Liver (tissue), 9 donors: ENCODE measurements around the gene MGAT1. TPM values are rescaled to one million over a fixed set of nuclear protein-coding genes. Genes with fewer than 3 reads are reported as not detected.

Experiments
- DNase-seq: peaks from one replicate; pipeline ENCODE4 v3.0.0-alpha.2; 2017; ENCODE audit warnings: low spot score
- H3K27ac ChIP-seq, 2 donors: one replicate each; pipeline ENCODE4 v1.7.0; 2013; ENCODE audit warnings: inconsistent platforms in 2 of 2, low read length in 2 of 2, control low read depth in 1 of 2, low read depth in 1 of 2, mild to moderate bottlenecking in 1 of 2
- H3K27me3 ChIP-seq, 4 donors: one replicate each; pipeline versions ENCODE4 v1.6.1 to v1.7.0; 2013; ENCODE audit warnings: low read length in 3 of 4, inconsistent platforms in 1 of 4, mild to moderate bottlenecking in 1 of 4, moderate library complexity in 1 of 4; ENCODE audit not compliant: control insufficient read depth in 4 of 4, insufficient read depth in 4 of 4
- H3K36me3 ChIP-seq, 4 donors: one replicate each; pipeline versions ENCODE4 v1.6.1 to v1.7.0; 2013; ENCODE audit warnings: low read length in 3 of 4, mild to moderate bottlenecking in 3 of 4, low read depth in 1 of 4, moderate library complexity in 1 of 4; ENCODE audit not compliant: control insufficient read depth in 4 of 4, insufficient read depth in 3 of 4
- H3K4me1 ChIP-seq, 4 donors: one replicate each; pipeline versions ENCODE4 v1.6.1 to v1.7.0; 2013; ENCODE audit warnings: low read length in 3 of 4, mild to moderate bottlenecking in 3 of 4, moderate library complexity in 1 of 4; ENCODE audit not compliant: control insufficient read depth in 4 of 4, insufficient read depth in 4 of 4
- H3K4me3 ChIP-seq, 3 donors: one replicate each; pipeline versions ENCODE4 v1.6.1 to v1.7.0; 2013; ENCODE audit warnings: low read length in 3 of 3, control low read depth in 1 of 3, low read depth in 1 of 3, mild to moderate bottlenecking in 1 of 3
- H3K9ac ChIP-seq, 2 donors: one replicate each; pipeline ENCODE4 v1.7.0; 2013; ENCODE audit warnings: low read length in 2 of 2, mild to moderate bottlenecking in 2 of 2, moderate library complexity in 2 of 2, control low read depth in 1 of 2, low read depth in 1 of 2
- H3K9me3 ChIP-seq, 4 donors: one replicate each; pipeline versions ENCODE4 v1.6.1 to v1.7.0; 2013; ENCODE audit warnings: low read length in 3 of 4; ENCODE audit not compliant: control insufficient read depth in 4 of 4
- FOXA2 ChIP-seq: IDR thresholded peaks from 2 replicates; pipeline ENCODE4 v1.6.1; 2016; ENCODE audit warnings: antibody characterized with exemption
- GABPA ChIP-seq, 2 donors: IDR thresholded peaks in 1 of 2; conservative IDR thresholded peaks in 1 of 2; 2 replicates each; pipeline ENCODE4 v1.6.1; 2016; ENCODE audit warnings: antibody characterized with exemption in 2 of 2, mild to moderate bottlenecking in 1 of 2, moderate library complexity in 1 of 2
- JUND ChIP-seq, 2 donors: IDR thresholded peaks; 2 replicates each; pipeline ENCODE4 v1.6.1; 2016; ENCODE audit warnings: antibody characterized with exemption in 2 of 2
- MAX ChIP-seq: IDR thresholded peaks from 2 replicates; pipeline ENCODE4 v1.6.1; 2016; ENCODE audit warnings: antibody characterized with exemption
- NR2F2 ChIP-seq: IDR thresholded peaks from 2 replicates; pipeline ENCODE4 v1.6.1; 2016; ENCODE audit warnings: antibody characterized with exemption
- RAD21 ChIP-seq, 2 donors: IDR thresholded peaks; 2 replicates each; pipeline ENCODE4 v1.6.1; 2016; ENCODE audit warnings: antibody characterized with exemption in 2 of 2, mild to moderate bottlenecking in 2 of 2
- SP1 ChIP-seq: IDR thresholded peaks from 2 replicates; pipeline ENCODE4 v1.6.1; 2018; ENCODE audit warnings: antibody characterized with exemption, mild to moderate bottlenecking
- TAF1 ChIP-seq: conservative IDR thresholded peaks from 2 replicates; pipeline ENCODE4 v1.6.1; 2016; ENCODE audit warnings: antibody characterized with exemption, mild to moderate bottlenecking
- ZBTB33 ChIP-seq: IDR thresholded peaks from 2 replicates; pipeline ENCODE4 v1.6.1; 2016; ENCODE audit warnings: antibody characterized with exemption
- WGBS: extraction: QIAGEN DNeasy Blood & Tissue Kit; methylation state at CpG from one replicate; pipeline ENCODE4 v1.1.7; 2013; 5-methylcytosine and 5-hydroxymethylcytosine counted together
- polyA plus RNA-seq, 2 donors: library from polyadenylated mRNA; stranded (reverse) in 1 of 2; unstranded in 1 of 2; fragments of 200-250 nt in 1 of 2; fragments of >200 nt in 1 of 2; fragmentation: Nextera tagmentation in 1 of 2; extraction: Ambion mirVana in 1 of 2; gene quantifications; one replicate each; pipeline versions ENCODE4 v1.2.1 to v1.2.3, GENCODE V29; 2013 to 2015
- total RNA-seq, 2 donors: library from RNA; depleted of rRNA; stranded (reverse); fragments of >200 nt; gene quantifications; one replicate each; pipeline ENCODE4 v1.2.3, GENCODE V29; 2014
- TF ChIP-seq, protein P1 (sequence below): IDR thresholded peaks from 2 replicates; pipeline ENCODE4 v1.6.1; 2016; ENCODE audit warnings: antibody characterized with exemption
- donor health status: healthy.
- donor health status: healthy.
- donor health status: healthy.
- donor health status: healthy.
- donor health status: healthy.

MGAT1 gene
- total and polyA plus RNA-seq, 4 donors: 73.0 to 125 (median 97.7) TPM

DNA sequence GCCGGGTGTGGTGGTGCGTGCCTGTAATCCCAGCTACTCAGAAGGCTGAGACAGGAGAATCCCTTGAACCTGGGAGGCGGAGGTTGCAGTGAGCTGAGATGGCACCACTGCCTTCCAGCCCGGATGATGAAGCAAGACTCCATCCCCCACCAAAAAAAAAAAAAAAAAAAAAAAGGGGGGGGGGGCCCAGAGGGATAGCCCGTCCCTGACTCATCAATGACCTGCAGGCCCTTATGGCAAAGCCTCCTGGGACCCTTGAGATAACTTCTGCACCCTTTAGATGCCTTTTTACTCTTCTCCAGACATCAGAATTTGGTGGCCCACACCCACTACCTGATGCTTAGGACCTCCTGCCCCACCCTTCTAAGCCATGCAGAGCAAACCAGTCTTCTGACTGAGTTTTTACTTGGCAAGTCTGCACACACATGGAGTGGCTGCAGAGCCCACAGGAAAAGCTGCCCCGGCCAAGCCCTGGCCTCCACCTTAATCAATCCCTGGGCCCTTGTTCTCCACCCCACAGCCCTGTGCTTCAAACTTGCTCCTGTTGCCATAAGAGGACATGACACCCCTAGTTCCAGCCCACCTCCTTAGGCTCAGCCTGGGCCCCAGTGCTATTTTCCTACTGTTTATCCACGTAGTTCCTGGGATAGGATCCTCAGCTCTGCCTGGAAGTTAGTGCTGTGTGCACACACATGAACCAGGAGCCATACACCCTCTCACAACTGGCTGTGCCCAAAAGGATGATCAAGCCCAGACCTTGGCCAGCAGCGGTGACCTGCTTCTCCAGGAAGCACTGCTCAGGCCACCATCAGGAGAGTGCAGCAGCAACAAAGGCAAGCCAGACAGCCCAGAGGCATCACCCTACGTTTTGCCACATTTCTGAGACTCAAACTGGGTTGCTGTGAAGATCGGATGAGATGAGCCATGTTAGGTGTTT, 5.1 kb downstream of the MGAT1 start:
- WGBS: 87% methylated on average over 10 of the region's 10 CpGs
- TF ChIP-seq GABPA (IDR thresholded peaks at IDR 0.05 in 1 of 2, conservative IDR thresholded peaks at IDR 0.05 in 1 of 2) (no peak), JUND (IDR thresholded peaks at IDR 0.05) (no peak)
- Histone ChIP-seq H3K4me3 (no peak overlapping the region), H3K4me1 (peaks cover 9 to 62% (median 61%) of the 10 kb centered on the region in 4 donors), H3K9me3 (no peaks in the 10 kb centered on the region), H3K27me3 (no peaks in the 10 kb centered on the region), H3K27ac (no peak overlapping the region), H3K9ac (no peak overlapping the region), H3K36me3 (peaks cover 1 to 18% (median 9%) of the 10 kb centered on the region in 4 donors)
- DNase-seq: no peak

- peaks cover 6 to 27% (median 25%) of the 10 kb centered on the region in 4 donors for H3K36me3 ChIP-seq
- TF ChIP-seq NR2F2 (no peak), SP1 (no peak), MAX (no peak), TAF1 (no peak), RAD21 (IDR thresholded peaks at IDR 0.05) (no peak), ZBTB33 (no peak)
- H3K27me3 ChIP-seq: no peaks in the 10 kb centered on the region
- H3K4me1 ChIP-seq: peaks cover 8 to 57% (median 52%) of the 10 kb centered on the region in 4 donors
- no peak overlapping the region for H3K9ac ChIP-seq
- no peak overlapping the region for H3K27ac ChIP-seq
- H3K4me3 ChIP-seq: no peak overlapping the region
- no peak for DNase-seq
- WGBS: 55% methylated on average over 4 of the region's 4 CpGs
- H3K9me3 ChIP-seq: no peaks in the 10 kb centered on the region
Measured at GRCh38 chr5:180795771-180796313, 6.8 kb downstream of the MGAT1 start.

DNA sequence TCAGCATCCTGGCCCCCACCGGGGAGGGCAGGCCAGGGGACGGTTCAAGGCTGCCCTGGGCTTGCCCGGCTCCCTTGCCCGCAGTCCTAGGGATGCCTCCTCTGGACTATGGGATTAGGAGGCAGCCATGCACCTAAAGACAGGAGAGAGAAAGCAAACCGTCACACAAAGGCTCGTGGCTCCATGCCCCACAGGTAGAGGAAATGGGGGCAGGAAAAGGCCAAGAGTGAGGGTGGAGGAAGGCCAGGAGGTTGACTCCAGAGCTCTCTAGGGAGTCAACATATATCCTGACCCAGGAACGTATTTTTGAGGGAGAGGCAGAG, 9.7 kb downstream of the MGAT1 start:
- H3K36me3 ChIP-seq: peaks cover 13 to 36% (median 28%) of the 10 kb centered on the region in 4 donors
- no peaks in the 10 kb centered on the region for H3K9me3 ChIP-seq
- no peak overlapping the region for H3K27ac ChIP-seq
- TF ChIP-seq FOXA2: no peak
- TF ChIP-seq MAX: no peak
- TF ChIP-seq, protein P1, sequence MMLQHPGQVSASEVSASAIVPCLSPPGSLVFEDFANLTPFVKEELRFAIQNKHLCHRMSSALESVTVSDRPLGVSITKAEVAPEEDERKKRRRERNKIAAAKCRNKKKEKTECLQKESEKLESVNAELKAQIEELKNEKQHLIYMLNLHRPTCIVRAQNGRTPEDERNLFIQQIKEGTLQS: no peak
- no peak for TF ChIP-seq TAF1
- TF ChIP-seq GABPA (IDR thresholded peaks at IDR 0.05 in 1 of 2, conservative IDR thresholded peaks at IDR 0.05 in 1 of 2): no peak
- TF ChIP-seq SP1: no peak
- no peak overlapping the region for H3K9ac ChIP-seq
- H3K4me1 ChIP-seq: peaks cover 0 to 31% (median 23%) of the 10 kb centered on the region in 4 donors
- no peak overlapping the region for H3K4me3 ChIP-seq
- H3K27me3 ChIP-seq: no peaks in the 10 kb centered on the region
- WGBS: 84% methylated on average over 7 of the region's 7 CpGs
- DNase-seq: no peak
